HEK293T (cell line): Measurements from ENCODE around the gene DCAF11.

Experiments used
- CTCF ChIA-PET: fragments of 350-600 bp; formaldehyde crosslinking; extraction: SDS; loops from one replicate; lab custom pipeline; 2021; ENCODE audit warnings: antibody characterized with exemption, inconsistent platforms; lab: Yijun Ruan, JAX
- POLR2A ChIA-PET: fragments of 350-600 bp; formaldehyde crosslinking; extraction: SDS; loops from one replicate; lab custom pipeline; 2020; ENCODE audit warnings: antibody characterized with exemption, inconsistent platforms; lab: Yijun Ruan, JAX
- DNase-seq: peaks from one replicate; pipeline ENCODE4 v3.0.0; 2012; ENCODE audit warnings: mixed read lengths; ENCODE audit errors: extremely low spot score
- ARNT ChIP-seq: fragments of 450-650 bp; IDR thresholded peaks from 2 replicates; pipeline ENCODE4 v1.6.1; 2017; ENCODE audit warnings: mild to moderate bottlenecking
- BHLHE40 ChIP-seq: fragments of 450-650 bp; IDR thresholded peaks from 2 replicates; pipeline ENCODE4 v1.6.1; 2016; ENCODE audit warnings: mild to moderate bottlenecking, moderate library complexity, borderline replicate concordance
- CTBP1 ChIP-seq: fragments of 450-650 bp; IDR thresholded peaks from 2 replicates; pipeline ENCODE4 v1.6.1; 2016; ENCODE audit warnings: borderline replicate concordance
- ELF4 ChIP-seq: fragments of 450-650 bp; IDR thresholded peaks from 2 replicates; pipeline ENCODE4 v1.6.1; 2017; ENCODE audit warnings: antibody characterized with exemption
- FOXA1 ChIP-seq: fragments of 450-650 bp; IDR thresholded peaks from 2 replicates; pipeline ENCODE4 v1.6.1; 2016; ENCODE audit warnings: mild to moderate bottlenecking
- FOXK2 ChIP-seq: fragments of 450-650 bp; IDR thresholded peaks from 2 replicates; pipeline ENCODE4 v1.6.1; 2016; ENCODE audit warnings: mild to moderate bottlenecking
- FOXM1 ChIP-seq: fragments of 450-650 bp; IDR thresholded peaks from 2 replicates; pipeline ENCODE4 v1.6.1; 2017; ENCODE audit warnings: mild to moderate bottlenecking, borderline replicate concordance
- HDGF ChIP-seq: fragments of 450-650 bp; IDR thresholded peaks from 2 replicates; pipeline ENCODE4 v1.6.1; 2017; ENCODE audit warnings: antibody characterized with exemption, borderline replicate concordance
- L3MBTL2 ChIP-seq: fragments of 450-650 bp; conservative IDR thresholded peaks from 2 replicates; pipeline ENCODE4 v1.6.1; 2016; ENCODE audit warnings: mild to moderate bottlenecking
- LEF1 ChIP-seq: fragments of 450-650 bp; IDR thresholded peaks from 2 replicates; pipeline ENCODE4 v1.6.1; 2017; ENCODE audit warnings: mild to moderate bottlenecking, borderline replicate concordance
- NFRKB ChIP-seq: fragments of 450-650 bp; IDR thresholded peaks from 2 replicates; pipeline ENCODE4 v1.6.1; 2016; ENCODE audit warnings: mild to moderate bottlenecking, moderate library complexity
- SP1 ChIP-seq: fragments of 450-650 bp; IDR thresholded peaks from 2 replicates; pipeline ENCODE4 v1.6.1; 2017
- SUZ12 ChIP-seq: fragments of 450-650 bp; IDR thresholded peaks from 2 replicates; pipeline ENCODE4 v1.6.1; 2016; ENCODE audit warnings: mild to moderate bottlenecking
- TARDBP ChIP-seq: fragments of 450-650 bp; IDR thresholded peaks from 2 replicates; pipeline ENCODE4 v1.6.1; 2016
- ZNF384 ChIP-seq: fragments of 450-650 bp; IDR thresholded peaks from 2 replicates; pipeline ENCODE4 v1.6.1; 2016
- TF ChIP-seq, protein P1 (sequence below): fragments of 450-650 bp; IDR thresholded peaks from 2 replicates; pipeline ENCODE4 v1.6.1; 2016

DCAF11 gene

DNA sequence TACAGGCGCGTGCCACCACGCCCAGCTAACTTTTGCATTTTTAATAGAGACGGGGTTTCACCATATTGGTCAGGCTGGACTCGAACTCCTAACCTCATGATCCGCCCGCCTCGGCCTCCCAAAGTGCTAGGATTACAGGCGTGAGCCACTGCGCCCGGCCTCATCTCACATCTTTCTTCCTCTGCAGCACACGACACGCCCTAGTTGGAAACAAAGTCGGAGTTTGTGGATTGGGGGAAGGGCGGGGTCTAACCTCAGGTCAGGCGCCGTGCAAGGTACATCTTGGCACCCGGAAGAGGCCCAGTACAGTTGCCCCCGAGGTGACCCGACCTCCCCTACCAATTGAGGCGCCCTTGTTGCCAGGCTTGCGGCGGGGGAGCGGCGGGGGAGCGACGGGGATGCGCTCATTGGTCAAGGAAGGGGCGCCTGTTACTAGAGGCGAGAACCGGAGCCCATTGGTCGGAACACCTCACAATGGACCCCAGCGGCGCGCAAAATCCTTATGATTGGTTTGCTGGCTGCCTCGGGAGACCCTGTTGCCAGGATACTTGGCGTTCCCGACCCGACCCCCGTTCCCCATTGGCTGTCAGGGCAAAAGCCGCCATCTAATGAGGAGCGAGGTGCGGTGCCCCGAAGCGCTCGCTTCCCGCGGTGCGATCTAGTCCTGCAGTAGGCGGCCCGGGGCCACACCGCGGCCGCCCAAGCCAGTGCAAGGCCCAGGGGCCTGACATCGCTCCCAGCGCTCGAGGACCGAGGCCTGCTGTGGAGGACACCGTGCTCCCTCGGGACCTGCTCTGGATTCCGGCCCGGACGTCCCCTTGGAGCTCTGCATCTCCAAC lies 57.1 kb downstream of the DCAF11 start, which contains the start of gene REC8:
TSS of gene REC8 (plus strand) at position 659 of the 839 bp plus-strand sequence. CDS start 473 bp downstream, outside the sequence.
- no peak for DNase-seq
- CTCF ChIA-PET, result interaction anchor here (1.5 kb wide), 1 partner anchor 10 kb away, joined by 4 read pairs; the partner anchor contains the start of gene IRF9
- POLR2A ChIA-PET, result interaction anchor here (1.8 kb wide), 1 partner anchor 10 kb away, joined by 7 read pairs; the partner anchor contains the start of gene IRF9
- TF ChIP-seq FOXA1, result no peak
- no peak for TF ChIP-seq BHLHE40
- no peak for TF ChIP-seq SUZ12
- no peak for TF ChIP-seq L3MBTL2
- TF ChIP-seq ZNF384, result no peak
- no peak for TF ChIP-seq TARDBP
- TF ChIP-seq ELF4, result no peak
- TF ChIP-seq CTBP1, result no peak
- no peak for TF ChIP-seq LEF1
- TF ChIP-seq ARNT, result no peak
- no peak for TF ChIP-seq NFRKB
- TF ChIP-seq, protein P1, sequence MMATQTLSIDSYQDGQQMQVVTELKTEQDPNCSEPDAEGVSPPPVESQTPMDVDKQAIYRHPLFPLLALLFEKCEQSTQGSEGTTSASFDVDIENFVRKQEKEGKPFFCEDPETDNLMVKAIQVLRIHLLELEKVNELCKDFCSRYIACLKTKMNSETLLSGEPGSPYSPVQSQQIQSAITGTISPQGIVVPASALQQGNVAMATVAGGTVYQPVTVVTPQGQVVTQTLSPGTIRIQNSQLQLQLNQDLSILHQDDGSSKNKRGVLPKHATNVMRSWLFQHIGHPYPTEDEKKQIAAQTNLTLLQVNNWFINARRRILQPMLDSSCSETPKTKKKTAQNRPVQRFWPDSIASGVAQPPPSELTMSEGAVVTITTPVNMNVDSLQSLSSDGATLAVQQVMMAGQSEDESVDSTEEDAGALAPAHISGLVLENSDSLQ, result no peak
- no peak for TF ChIP-seq HDGF
- TF ChIP-seq SP1, result no peak
- TF ChIP-seq FOXK2, result no peak
- no peak for TF ChIP-seq FOXM1

DNA sequence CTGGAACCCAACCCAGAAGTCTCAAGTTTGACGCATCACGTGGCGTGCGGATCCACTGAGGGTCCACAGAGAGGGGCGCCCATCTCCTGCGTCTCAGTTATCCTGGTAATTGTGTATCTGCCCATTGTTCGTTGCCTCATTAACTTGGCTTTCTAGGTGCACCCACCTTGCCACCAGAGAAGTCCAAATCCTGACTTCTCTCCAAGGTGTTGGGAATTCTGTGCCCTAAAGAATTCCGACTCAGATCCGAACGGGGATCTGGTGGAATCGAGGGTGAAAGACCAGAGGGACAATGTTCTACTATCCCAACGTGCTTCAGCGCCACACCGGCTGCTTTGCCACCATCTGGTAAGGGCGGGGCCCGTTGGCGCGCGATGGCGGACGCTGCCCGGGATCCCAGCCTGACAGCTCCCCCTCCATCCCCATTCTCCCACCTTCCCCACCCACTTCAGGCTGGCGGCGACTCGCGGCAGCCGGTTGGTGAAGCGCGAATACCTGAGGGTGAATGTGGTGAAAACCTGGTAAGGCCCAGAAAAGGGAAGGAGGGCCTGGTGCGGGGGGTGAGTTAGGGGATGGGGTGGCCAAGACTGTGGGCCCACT lies 57.8 kb downstream of the DCAF11 start:
- ChIA-PET CTCF (interaction anchor here (0.6 to 1.5 kb wide), 2 partner anchors 11 to 28 kb away, joined by 3 to 4 read pairs; partner anchors contain the start of gene IRF9), POLR2A (no interaction called here)
- TF ChIP-seq CTBP1 (no peak), TARDBP (no peak), ZNF384 (no peak), HDGF (no peak), ELF4 (no peak), FOXK2 (no peak), FOXM1 (no peak), FOXA1 (no peak), NFRKB (no peak), LEF1 (no peak), L3MBTL2 (no peak), SP1 (no peak)
- DNase-seq, result no peak

DNA sequence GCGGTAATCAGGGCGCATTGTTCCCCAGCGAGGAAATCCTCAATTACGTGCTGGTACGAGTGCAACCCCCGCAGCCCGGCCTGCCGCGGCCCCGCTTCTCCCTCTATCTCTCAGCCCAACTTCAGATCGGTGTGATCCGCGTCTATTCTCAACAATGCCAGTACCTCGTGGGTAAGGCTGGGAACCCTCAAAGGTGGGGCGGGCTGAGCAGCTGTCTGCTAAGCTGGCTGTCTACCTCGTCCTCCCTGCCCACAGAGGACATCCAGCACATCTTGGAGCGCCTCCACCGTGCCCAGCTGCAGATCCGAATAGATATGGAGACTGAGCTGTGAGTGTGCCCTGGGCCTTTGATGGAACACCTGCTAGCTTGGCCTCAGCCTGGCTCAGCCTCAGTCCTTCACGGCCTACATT lies 58.3 kb downstream of the DCAF11 start:
- ChIA-PET CTCF (interaction anchor here (0.6 to 1.5 kb wide), 2 partner anchors 11 to 29 kb away, joined by 3 to 4 read pairs; partner anchors contain the start of gene IRF9), POLR2A (interaction anchor here (1.2 kb wide), 1 partner anchor 12 kb away, joined by 3 read pairs; the partner anchor contains the start of gene IRF9)
- DNase-seq, result no peak
- TF ChIP-seq NFRKB, result no peak
- no peak for TF ChIP-seq FOXM1
- no peak for TF ChIP-seq TARDBP
- TF ChIP-seq FOXK2, result no peak
- TF ChIP-seq ZNF384, result no peak
- no peak for TF ChIP-seq CTBP1
- TF ChIP-seq ARNT, result no peak
- no peak for TF ChIP-seq LEF1
- no peak for TF ChIP-seq ELF4
- TF ChIP-seq FOXA1, result no peak
